ENCODE results near the gene MARVELD3. TPM values are rescaled to one million over a fixed set of nuclear protein-coding genes. Genes with fewer than 3 reads are reported as not detected.
"Not testable (repeated sequence)": the region's sequence is repeated elsewhere in the genome, so short reads cannot be mapped to it uniquely, and the experiment has no call there.

MARVELD3 gene
- total RNA-seq, 1 donor from 2014 or later = 17.0 TPM

- no peak for TF ChIP-seq CTCF (conservative IDR thresholded peaks at IDR 0.05)
- Mint-ChIP-seq H3K4me1 (ENCODE audit: unreplicated experiment) (no peaks in the 10 kb centered on the region), H3K4me3 (no peak overlapping the region)
Measured at GRCh38 chr16:71600822-71601221, 25.2 kb upstream of the MARVELD3 start.

GRCh38 chr16:71609066-71609465, 16.9 kb upstream of the MARVELD3 start:
- no peak for DNase-seq (ENCODE audit: extremely low spot score, unreplicated experiment)
- Mint-ChIP-seq H3K36me3 (no peaks in the 10 kb centered on the region), H3K4me3 (no peak overlapping the region), H3K9me3 (no peaks in the 10 kb centered on the region), H3K27ac (peak overlapping the region; percentile 53), H3K27me3 (peaks cover 12% of the 10 kb centered on the region), H3K4me1 (ENCODE audit: unreplicated experiment) (no peaks in the 10 kb centered on the region)
- TF ChIP-seq CTCF (conservative IDR thresholded peaks at IDR 0.05) = no peak

More at GRCh38 chr16:71600822-71601221, 25.2 kb upstream of the MARVELD3 start:
- no peak for DNase-seq (ENCODE audit: extremely low spot score, unreplicated experiment)
- no peak overlapping the region for H3K27ac Mint-ChIP-seq
- H3K36me3 Mint-ChIP-seq = no peaks in the 10 kb centered on the region
- peaks cover 27% of the 10 kb centered on the region for H3K27me3 Mint-ChIP-seq
- no peaks in the 10 kb centered on the region for H3K9me3 Mint-ChIP-seq

GRCh38 chr16:71610447-71610846, 15.5 kb upstream of the MARVELD3 start:
- TF ChIP-seq CTCF (conservative IDR thresholded peaks at IDR 0.05) = no peak
- Mint-ChIP-seq H3K27me3 (peaks cover 12% of the 10 kb centered on the region), H3K9me3 (no peaks in the 10 kb centered on the region), H3K27ac (peak overlapping the region; percentile 21), H3K36me3 (no peaks in the 10 kb centered on the region), H3K4me1 (ENCODE audit: unreplicated experiment) (no peaks in the 10 kb centered on the region), H3K4me3 (no peak overlapping the region)
- DNase-seq (ENCODE audit: extremely low spot score, unreplicated experiment) = no peak

GRCh38 chr16:71610936-71611871, 14.8 kb upstream of the MARVELD3 start:
- peak; percentile 98 for TF ChIP-seq CTCF (conservative IDR thresholded peaks at IDR 0.05)
- H3K9me3 Mint-ChIP-seq = no peaks in the 10 kb centered on the region
- peak; percentile 85 for DNase-seq (ENCODE audit: extremely low spot score, unreplicated experiment)
- H3K4me3 Mint-ChIP-seq = peak overlapping the region; percentile 58
- no peaks in the 10 kb centered on the region for H3K36me3 Mint-ChIP-seq
- H3K4me1 Mint-ChIP-seq (ENCODE audit: unreplicated experiment) = no peaks in the 10 kb centered on the region
- H3K27me3 Mint-ChIP-seq = peaks cover 12% of the 10 kb centered on the region
- H3K27ac Mint-ChIP-seq = no peak overlapping the region

DNA sequence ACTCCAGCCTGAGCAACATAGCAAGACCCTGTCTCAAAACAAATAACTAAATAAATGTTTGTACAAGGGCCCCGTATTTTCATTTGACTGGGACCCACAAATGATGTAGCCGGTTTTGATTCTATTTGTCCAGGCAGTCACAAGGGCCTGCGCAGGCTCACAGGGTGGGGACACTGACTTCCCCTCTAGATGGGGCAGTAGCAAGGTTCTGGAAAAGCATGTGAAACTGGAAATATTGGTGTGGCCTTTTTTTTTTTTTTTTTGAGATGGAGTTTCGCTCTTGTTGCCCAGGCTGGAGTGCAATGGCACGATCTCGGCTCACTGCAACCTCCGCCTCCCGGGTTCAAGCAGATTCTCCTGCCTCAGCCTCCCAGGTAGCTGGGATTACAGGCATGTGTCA, 11.0 kb upstream of the MARVELD3 start:
- H3K9me3 Mint-ChIP-seq; H3K36me3 Mint-ChIP-seq; H3K27ac Mint-ChIP-seq; DNase-seq (ENCODE audit: extremely low spot score, unreplicated experiment); H3K4me3 Mint-ChIP-seq; H3K4me1 Mint-ChIP-seq (ENCODE audit: unreplicated experiment): not testable (repeated sequence)
- H3K27me3 Mint-ChIP-seq = peaks cover 12% of the 10 kb centered on the region

- Mint-ChIP-seq H3K4me3 (no peak overlapping the region), H3K27ac (no peak overlapping the region), H3K27me3 (peaks cover 12% of the 10 kb centered on the region), H3K36me3 (no peaks in the 10 kb centered on the region), H3K9me3 (peaks cover 4% of the 10 kb centered on the region), H3K4me1 (ENCODE audit: unreplicated experiment) (no peaks in the 10 kb centered on the region)
- no peak for DNase-seq (ENCODE audit: extremely low spot score, unreplicated experiment)
- no peak for TF ChIP-seq CTCF (conservative IDR thresholded peaks at IDR 0.05)
Measured at GRCh38 chr16:71618429-71618828, 7.6 kb upstream of the MARVELD3 start.

Measured in type B pancreatic cell (in vitro differentiated cells).